Measurements from ENCODE around the gene TRIM62.

TRIM62 gene

DNA sequence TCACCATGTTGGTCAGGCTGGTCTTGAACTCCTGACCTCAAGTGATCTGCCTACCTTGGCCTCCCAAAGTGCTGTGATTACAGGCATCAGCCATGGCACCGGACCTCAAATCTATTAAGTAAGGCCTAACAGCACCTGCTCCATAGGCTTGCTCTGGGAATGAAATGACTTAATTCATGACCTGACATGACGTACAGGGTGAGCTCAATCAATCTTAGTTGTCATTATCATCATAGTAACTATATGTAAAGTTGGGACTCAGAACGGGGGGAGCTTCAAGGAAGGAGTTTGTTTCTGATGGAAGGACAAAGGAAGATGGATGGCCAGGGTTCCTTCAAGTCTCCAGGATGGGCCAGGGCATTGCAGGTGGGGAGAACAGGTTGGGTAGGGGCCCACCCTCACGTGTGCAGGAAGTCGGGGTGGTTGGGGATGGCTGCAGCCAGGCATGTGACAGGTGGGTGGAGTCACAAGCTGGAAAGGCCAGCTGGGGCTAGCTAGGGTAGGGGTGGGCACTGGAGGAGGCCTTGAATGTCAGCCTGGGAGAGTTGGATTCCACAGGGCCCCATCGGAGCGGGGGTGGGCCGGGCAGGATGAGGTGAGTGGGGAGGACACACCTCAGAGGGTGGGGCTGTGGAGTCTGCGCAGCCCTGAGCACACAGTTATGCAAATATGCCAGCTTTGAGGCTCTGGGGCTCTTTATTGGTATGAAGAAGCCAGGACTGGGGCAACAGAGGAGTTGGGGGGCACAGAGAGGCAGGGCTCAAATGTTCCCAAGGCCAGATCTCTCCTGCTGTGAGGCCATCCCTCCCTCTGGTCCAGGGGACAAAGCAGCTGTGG, 9.6 kb downstream of the TRIM62 start:
- DNase-seq (ENCODE audit: insufficient read length, low spot score): no peak

DNA sequence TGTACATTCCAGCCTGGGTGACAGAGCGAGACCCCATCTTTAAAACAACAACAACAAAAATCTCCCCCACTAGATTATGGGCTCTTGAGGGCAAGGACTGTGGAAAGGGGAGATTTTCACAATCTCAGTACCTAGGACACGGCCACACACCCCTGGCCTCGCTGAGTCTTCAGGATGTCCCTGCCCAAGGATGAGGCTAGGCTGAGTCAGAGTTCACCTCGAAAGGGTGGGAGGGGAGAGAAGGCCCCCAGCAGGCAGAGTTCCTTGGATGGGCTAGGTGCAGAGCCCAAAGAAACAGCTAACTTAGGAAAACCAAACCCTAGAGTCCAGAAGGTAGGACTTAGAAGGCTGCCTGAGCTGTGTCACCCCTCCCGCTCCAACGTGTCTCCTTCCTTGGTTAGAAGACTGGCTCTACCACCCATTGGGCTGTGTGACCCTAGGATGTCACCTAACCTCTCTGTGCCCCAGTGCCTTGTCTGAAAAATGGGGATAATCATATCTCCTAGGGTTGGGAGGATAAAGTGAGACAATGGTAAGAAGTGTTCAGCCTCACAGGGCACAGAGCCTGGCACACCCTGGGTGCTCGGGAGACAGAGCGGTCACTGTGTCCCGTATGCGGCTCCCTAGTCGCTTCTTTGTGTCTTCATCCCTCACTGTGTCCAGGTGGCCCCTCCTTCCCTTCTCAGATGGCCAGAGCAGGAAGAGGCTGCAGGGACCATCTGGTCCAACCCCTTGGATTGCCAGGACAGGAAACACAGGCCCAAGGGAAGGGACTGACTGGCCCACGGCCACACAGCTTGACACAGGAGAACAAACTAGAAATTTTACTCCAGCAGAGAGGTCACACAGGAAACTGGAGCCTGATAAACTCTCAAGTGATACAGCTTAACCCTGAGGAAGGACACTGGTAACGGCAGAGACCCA, 11.2 kb downstream of the TRIM62 start:
- no peak for DNase-seq (ENCODE audit: insufficient read length, low spot score)
- FAIRE-seq: no peak
- no peak for TF ChIP-seq PAX5 (IDR thresholded peaks at IDR 0.05; ENCODE audit: insufficient read depth, low read length, severe bottlenecking)
- no peak for TF ChIP-seq TAF1 (IDR thresholded peaks at IDR 0.05; ENCODE audit: low read depth, low read length)
- TF ChIP-seq POU2F2 (IDR thresholded peaks at IDR 0.05; ENCODE audit: low read depth, low read length): no peak
- no peak for TF ChIP-seq POLR2AphosphoS5 (IDR thresholded peaks at IDR 0.05; ENCODE audit: low read depth, low read length)
- no peak for TF ChIP-seq POLR2A (IDR thresholded peaks at IDR 0.05; ENCODE audit: low read depth, low read length)
- no peak for TF ChIP-seq SPI1 (IDR thresholded peaks at IDR 0.05; ENCODE audit: low read depth, low read length)

More for the DNA sequence above, 9.6 kb downstream of the TRIM62 start:
- TF ChIP-seq SPI1 (IDR thresholded peaks at IDR 0.05; ENCODE audit: low read depth, low read length) (no peak), POLR2AphosphoS5 (IDR thresholded peaks at IDR 0.05; ENCODE audit: low read depth, low read length) (no peak), PAX5 (IDR thresholded peaks at IDR 0.05; ENCODE audit: insufficient read depth, low read length, severe bottlenecking) (no peak), POU2F2 (IDR thresholded peaks at IDR 0.05; ENCODE audit: low read depth, low read length) (no peak), TAF1 (IDR thresholded peaks at IDR 0.05; ENCODE audit: low read depth, low read length) (no peak), POLR2A (IDR thresholded peaks at IDR 0.05; ENCODE audit: low read depth, low read length) (no peak)
- no peak for FAIRE-seq

- DNase-seq (ENCODE audit: insufficient read length, low spot score) (no peak), FAIRE-seq (no peak)
- TF ChIP-seq TAF1 (IDR thresholded peaks at IDR 0.05; ENCODE audit: low read depth, low read length) (no peak), POLR2AphosphoS5 (IDR thresholded peaks at IDR 0.05; ENCODE audit: low read depth, low read length) (no peak), POU2F2 (IDR thresholded peaks at IDR 0.05; ENCODE audit: low read depth, low read length) (no peak), SPI1 (IDR thresholded peaks at IDR 0.05; ENCODE audit: low read depth, low read length) (no peak), PAX5 (IDR thresholded peaks at IDR 0.05; ENCODE audit: insufficient read depth, low read length, severe bottlenecking) (no peak), POLR2A (IDR thresholded peaks at IDR 0.05; ENCODE audit: low read depth, low read length) (no peak)
Measured at GRCh38 chr1:33169290-33170055, 12.4 kb downstream of the TRIM62 start.

- FAIRE-seq (no peak), DNase-seq (ENCODE audit: insufficient read length, low spot score) (no peak)
- TF ChIP-seq POLR2AphosphoS5 (IDR thresholded peaks at IDR 0.05; ENCODE audit: low read depth, low read length) (no peak), POLR2A (IDR thresholded peaks at IDR 0.05; ENCODE audit: low read depth, low read length) (no peak)
Measured at GRCh38 chr1:33168556-33169289, 13.1 kb downstream of the TRIM62 start.

DNA sequence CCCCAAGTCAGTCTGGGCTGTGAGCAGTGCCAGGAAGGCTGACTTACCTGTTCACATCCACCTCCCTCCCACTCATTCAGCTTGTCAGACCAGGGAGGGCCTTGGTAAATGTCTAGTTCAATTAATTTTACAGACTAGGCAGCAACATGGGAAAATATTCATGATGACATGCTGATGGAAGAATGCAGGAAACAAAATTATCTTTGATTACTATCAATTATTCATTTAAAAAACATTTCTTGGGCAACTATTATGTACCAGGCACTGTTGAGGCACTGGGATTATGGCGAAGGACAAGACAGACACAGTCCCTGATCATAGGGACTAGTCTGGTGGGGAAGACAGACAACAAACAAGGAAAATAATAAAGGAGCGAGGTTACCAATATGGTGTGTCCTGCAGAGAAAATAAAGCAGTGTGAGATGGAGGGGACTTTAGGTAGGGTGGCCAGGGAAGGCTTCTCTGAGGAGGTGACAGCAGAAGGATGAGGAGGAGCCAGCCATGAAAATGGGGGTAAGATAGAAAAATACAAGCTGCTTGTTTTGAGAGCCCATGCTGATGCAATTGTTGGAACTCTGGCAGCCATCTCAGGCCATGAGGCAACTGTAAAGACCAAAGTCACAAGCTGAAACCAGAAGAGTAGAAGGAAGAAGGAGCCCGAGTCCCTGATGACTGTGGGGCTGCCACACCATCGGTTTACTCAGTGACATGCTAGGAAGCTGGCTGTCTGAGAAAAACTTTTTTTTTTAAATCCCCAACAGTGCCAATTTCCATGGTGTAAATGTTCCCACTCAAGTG, 14.0 kb downstream of the TRIM62 start:
- TF ChIP-seq SPI1 (IDR thresholded peaks at IDR 0.05; ENCODE audit: low read depth, low read length) (no peak), POLR2A (IDR thresholded peaks at IDR 0.05; ENCODE audit: low read depth, low read length) (no peak), POLR2AphosphoS5 (IDR thresholded peaks at IDR 0.05; ENCODE audit: low read depth, low read length) (no peak), TAF1 (IDR thresholded peaks at IDR 0.05; ENCODE audit: low read depth, low read length) (no peak)
- FAIRE-seq: no peak
- DNase-seq (ENCODE audit: insufficient read length, low spot score): no peak

DNA sequence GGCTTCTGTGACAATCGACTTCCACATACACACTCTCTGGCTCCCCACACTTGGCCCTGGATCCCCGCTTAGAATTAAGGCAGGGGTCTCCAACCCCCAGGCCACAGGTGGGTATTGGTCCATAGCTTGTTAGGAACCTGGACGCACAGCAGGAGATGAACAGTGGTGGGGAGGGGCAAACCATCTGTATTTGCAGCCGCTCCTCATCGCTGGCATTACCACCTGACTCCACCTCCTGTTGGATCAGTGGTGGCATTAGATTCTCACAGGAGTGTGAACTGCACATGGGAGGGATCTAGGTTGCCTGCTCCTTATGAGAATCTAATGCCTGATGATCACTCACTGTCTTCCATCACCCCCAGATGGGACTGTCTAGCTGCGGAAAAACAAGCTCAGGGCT, 16.0 kb downstream of the TRIM62 start:
- DNase-seq (ENCODE audit: insufficient read length, low spot score) (no peak), FAIRE-seq (no peak)

DNA sequence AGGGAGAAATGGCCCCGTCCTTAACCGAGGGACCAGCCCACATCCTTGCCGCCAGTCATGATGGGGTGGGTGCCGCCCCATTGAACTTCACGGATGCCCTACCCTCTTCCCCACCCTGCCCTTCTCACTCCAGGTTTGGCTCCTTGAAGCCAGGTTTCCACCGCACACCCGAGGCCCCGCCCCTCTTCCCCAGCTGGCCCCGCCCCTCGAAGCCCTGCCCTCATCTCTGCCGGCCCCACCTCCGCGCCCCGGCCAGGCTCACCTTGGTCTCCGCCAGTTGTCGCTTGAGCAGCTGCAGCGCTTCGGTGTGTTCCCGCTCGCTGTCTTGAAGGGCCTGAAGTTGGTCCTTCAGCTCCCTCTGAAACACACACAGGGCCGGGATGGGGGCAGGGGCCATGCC, 16.6 kb downstream of the TRIM62 start:
- FAIRE-seq (no peak), DNase-seq (ENCODE audit: insufficient read length, low spot score) (no peak)
- no peak for TF ChIP-seq PAX5 (IDR thresholded peaks at IDR 0.05; ENCODE audit: insufficient read depth, low read length, severe bottlenecking)
- no peak for TF ChIP-seq TAF1 (IDR thresholded peaks at IDR 0.05; ENCODE audit: low read depth, low read length)
- no peak for TF ChIP-seq POU2F2 (IDR thresholded peaks at IDR 0.05; ENCODE audit: low read depth, low read length)
- no peak for TF ChIP-seq POLR2AphosphoS5 (IDR thresholded peaks at IDR 0.05; ENCODE audit: low read depth, low read length)
- no peak for TF ChIP-seq POLR2A (IDR thresholded peaks at IDR 0.05; ENCODE audit: low read depth, low read length)
- TF ChIP-seq SPI1 (IDR thresholded peaks at IDR 0.05; ENCODE audit: low read depth, low read length): no peak

More for the DNA sequence above, 16.0 kb downstream of the TRIM62 start:
- TF ChIP-seq PAX5 (IDR thresholded peaks at IDR 0.05; ENCODE audit: insufficient read depth, low read length, severe bottlenecking) (no peak), TAF1 (IDR thresholded peaks at IDR 0.05; ENCODE audit: low read depth, low read length) (no peak), POU2F2 (IDR thresholded peaks at IDR 0.05; ENCODE audit: low read depth, low read length) (no peak), POLR2A (IDR thresholded peaks at IDR 0.05; ENCODE audit: low read depth, low read length) (no peak), SPI1 (IDR thresholded peaks at IDR 0.05; ENCODE audit: low read depth, low read length) (no peak), POLR2AphosphoS5 (IDR thresholded peaks at IDR 0.05; ENCODE audit: low read depth, low read length) (no peak)

Data from GM12891 (cell line).